ENCODE data around the gene MMADHC.
"Not testable (repeated sequence)": the region's sequence is repeated elsewhere in the genome, so short reads cannot be mapped to it uniquely, and the experiment has no call there.

Gene MMADHC

DNA sequence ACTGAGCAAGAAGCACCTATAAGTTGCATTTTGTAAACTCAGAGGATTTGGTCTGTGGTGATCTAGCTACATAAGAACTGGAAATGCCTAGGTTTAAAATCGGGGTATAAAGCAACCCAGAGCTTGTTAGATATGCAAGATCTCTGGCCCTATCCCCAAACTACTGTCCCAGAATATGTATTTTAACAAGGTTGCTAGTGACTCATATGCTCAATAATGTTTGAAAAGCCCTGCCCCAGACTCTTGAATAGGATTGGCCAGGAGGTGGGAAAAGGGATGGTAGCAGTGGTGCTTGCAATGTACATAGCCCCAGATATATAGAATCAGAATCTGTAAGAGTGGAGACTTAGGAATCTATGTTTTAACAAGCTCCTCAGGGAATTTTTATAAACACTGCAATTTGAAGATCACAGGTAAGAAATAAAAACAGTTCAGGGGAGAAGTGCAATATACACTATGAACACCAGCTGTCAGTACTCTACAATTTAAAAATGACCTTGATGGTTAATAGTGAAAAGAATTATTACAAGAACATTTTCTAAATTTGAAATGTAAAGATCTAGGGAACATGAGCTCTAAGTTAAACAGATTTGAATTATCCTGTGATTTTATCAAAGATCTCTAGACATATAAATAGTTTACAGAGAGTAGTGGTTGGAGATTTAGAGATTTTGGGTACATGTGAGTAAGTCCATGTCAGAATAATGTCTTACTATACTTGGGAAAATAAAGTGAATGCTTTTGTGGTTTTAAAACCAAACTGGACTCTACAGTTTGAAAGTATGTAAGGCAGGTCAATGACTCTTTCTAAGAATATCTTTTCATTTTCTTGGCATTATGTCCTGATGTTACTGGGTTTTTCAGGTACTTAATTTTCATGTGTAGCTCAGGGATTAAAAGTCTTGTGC, 7.7 kb upstream of the MMADHC start:
- no peak for DNase-seq (ENCODE audit: low read depth)

GRCh38 chr2:149594411-149594810, 6.8 kb upstream of the MMADHC start:
- no peak for DNase-seq (ENCODE audit: low read depth)

DNA sequence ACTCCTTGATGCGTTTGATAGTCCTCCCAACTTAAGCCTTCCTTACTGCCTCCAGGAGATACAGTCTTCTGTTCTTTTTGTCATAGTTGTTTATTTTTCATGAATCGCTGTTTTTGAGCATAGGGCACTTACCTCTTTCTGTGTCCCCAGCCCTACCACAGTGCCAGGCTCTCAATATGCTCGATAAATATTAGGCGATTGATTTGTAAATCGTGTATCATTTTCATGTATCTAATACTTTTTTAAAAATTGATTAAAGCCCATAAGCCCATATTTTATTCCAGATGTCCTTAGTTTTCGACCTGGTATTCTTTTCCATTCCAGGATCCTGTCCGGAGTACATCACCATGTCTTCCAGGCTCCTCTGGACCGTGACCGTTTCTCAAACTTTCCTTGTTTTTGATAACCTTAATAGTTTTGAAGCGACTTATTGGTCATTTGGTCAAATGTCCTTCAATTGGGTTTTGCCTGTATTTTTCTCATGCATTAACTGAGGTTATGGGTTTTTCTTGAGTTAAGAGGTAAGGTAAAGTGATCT, 444 bp upstream of the MMADHC start:
- DNase-seq (ENCODE audit: low read depth): no peak

- DNase-seq (ENCODE audit: low read depth): no peak
These were observed 716 bp downstream of the MMADHC start for GRCh38 chr2:149586898-149587219.

DNA sequence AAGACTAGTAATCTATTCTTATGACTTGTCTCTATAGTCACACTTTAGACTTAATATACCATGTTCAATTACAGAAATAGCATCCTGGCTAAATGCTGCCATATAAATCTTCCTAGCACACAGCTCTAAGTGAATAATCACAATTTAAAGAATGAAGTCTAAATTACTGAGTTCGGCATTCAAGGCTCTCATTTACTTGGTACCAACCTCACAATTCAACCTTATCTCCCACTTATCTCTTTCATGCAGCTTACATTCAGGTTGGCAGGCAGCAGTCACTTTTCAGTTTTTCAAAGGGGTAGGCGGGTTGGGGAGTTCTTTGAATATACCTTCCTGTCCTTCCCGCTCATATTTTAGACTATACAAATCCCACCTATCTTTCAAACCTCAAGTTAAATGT, 1.5 kb downstream of the MMADHC start:
- DNase-seq (ENCODE audit: low read depth): no peak

GRCh38 chr2:149585166-149585885, 2.2 kb downstream of the MMADHC start:
- no peak for DNase-seq (ENCODE audit: low read depth)

- DNase-seq (ENCODE audit: low read depth): no peak
These were observed 7.3 kb downstream of the MMADHC start for GRCh38 chr2:149579972-149580882.

DNA sequence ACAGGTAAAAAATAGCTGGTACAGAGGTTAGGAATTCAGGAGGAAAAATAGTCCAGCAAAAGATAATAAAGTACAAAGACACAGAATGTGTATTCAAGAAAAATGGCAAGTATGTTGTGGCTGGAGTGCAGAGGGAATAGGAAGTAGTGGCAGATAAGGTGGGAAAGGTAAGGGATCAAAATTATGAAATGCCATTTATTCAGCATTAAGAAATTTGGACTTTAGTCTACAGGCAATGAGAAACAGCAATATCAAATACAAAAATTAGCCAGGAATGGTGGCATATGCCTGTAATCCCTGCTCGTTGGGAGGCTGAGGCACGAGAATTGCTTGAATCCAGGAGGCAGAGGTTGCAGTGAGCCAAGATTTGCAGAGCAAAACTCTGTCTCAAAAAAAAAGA, 10.3 kb downstream of the MMADHC start:
- no peak for DNase-seq (ENCODE audit: low read depth)

DNA sequence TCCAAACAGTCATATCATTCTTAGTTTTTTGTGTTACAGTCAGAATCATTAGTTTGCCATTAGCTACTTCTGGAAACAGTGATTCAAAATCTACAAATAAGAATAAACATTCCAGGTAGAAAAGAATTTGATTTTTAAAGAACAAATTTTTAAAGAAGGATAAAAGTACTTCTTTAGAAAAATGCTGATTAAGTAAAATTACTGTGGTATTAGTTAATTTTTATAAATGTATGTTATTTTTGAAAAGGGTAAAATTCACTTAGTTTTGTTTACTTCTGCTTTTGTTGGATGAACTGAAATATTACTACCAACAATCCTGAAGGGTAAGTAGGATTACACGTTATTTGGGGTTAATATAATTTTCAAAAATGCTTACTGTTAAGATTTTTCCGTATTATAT, 11.8 kb downstream of the MMADHC start:
- DNase-seq (ENCODE audit: low read depth): no peak

- DNase-seq (ENCODE audit: low read depth): no peak
These were observed 12.3 kb downstream of the MMADHC start for GRCh38 chr2:149575277-149575676.

DNA sequence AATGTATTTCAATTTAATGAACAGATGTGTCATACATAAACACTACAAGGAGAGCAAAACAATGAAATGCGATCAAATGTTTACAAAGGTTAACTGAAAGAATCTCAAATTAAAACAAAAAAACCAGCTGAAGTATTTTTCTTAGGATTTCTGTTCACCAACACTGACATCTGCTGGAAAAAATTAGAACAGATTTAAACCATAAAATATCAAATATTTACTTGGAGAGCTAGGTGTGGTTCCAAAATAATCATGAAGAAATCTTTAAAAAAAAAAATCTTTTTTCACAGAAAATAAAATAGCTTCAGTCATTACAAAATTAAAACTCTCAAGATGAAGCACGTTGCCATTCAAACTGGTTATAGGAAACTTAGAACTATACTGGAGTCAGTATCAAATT, 13.8 kb downstream of the MMADHC start:
- no peak for DNase-seq (ENCODE audit: low read depth)

GRCh38 chr2:149572102-149572953, 15.2 kb downstream of the MMADHC start:
- DNase-seq (ENCODE audit: low read depth): no peak

DNA sequence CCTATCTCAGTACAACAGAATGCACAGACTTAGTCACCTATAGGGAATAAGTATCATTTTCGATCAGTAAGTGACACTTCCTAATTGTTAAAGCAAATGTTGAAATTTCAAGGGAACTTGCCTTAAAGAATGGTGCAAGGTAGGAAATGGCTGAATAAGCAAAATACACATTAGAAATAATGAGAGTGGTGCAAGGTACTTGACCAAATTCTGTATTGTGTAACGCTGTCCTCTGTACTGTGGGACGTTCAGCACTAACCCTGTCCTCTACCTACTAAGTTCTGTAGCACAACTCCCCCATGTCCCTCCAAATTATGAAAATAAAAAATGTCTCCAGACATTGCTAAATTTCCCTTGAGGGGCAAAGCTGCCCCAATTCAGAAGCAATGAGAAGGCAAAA, 19.4 kb downstream of the MMADHC start:
- DNase-seq (ENCODE audit: low read depth): no peak

DNA sequence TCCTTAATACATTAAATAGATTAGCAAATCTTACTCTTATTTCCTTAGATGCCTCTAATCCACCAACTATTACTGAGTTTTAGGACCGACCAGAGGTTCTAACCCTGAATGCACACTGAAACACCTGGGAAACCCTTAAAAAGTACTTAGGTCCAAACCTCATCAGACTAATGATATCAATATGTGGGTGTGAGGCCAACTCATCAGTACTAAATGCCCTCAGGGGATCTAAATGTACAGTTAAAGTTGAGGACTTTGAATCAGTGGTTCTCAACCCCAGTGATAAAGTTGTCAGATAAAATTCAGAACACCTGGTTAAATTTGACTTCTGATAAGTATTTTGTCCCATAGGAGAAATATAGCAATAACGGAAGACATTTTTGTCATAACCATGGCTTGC, 20.9 kb downstream of the MMADHC start:
- no peak for DNase-seq (ENCODE audit: low read depth)

GRCh38 chr2:149565625-149566024, 21.9 kb downstream of the MMADHC start:
- DNase-seq (ENCODE audit: low read depth): not testable (repeated sequence)

DNA sequence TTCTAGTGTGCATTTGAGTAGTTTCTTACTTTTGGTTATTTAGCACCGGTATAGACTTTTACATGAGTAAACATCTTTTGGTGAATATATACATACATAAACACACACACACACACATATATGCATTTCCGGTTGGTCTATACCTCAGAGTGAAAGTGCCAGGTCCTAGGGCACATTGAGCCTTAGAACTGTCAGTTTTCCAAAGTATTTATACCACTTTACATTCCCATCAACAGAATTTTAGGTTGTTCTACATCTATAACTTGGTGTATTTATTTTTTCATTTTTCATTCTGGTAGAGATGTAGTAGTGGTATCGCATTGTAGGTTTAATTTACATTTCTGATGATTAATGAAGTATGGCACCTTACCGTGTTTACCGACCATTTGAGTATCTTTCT, 22.6 kb downstream of the MMADHC start:
- DNase-seq (ENCODE audit: low read depth): no peak

- no peak for DNase-seq (ENCODE audit: low read depth)
These were observed 23.5 kb downstream of the MMADHC start for GRCh38 chr2:149564097-149564496.

DNA sequence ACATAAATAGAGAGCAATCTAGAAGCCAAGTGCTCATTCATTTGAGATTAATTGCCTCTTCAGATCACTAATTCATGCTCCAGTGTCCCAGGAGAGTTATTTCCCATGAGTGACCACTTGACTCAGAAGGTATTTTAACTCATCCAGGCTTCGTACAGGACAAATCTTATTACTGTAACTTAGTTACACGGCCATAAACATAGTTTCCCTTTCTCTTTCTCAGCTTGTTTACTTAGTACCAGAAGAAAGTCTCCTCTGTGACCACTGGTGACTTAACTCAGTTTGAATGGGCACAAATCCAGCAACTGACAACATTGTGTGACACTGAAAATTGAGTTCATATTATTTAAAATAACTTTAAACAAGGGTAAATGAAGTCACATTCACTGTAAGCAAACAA, 25.3 kb downstream of the MMADHC start:
- no peak for DNase-seq (ENCODE audit: low read depth)

- no peak for DNase-seq (ENCODE audit: low read depth)
These were observed 26.2 kb downstream of the MMADHC start for GRCh38 chr2:149561309-149561926.

DNA sequence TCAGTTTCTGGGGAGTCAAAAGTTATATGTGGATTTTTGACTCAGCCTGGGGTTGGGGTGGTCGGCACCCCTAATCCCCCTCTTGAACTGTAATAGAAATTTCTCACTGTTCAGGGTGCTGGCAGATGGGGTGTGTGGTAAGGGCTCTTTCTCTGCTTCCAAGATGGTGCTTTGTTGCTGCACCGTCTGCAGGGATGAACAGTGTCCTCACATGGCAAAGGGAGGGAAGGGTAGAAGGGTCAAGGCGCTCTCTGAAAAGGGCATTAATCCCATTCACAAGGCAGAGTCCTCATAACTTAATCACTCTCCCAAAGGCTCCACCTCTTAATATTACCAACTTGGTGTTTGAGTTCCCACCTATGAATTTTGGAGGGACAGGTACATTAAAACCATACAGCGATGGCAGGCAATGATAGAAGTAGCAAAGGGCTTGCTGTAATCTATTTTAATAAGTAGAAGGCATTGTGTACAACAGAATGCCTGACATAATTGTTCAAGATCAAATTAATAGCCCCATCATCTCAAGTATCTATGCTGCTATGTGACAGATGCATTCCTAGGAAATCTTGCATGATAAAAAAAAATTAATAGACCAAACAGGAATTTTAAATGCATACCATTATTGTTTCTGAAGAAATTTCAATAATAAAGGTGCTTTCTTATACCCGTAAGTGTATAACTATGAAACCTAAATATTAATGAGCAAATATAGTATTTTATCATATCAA, 28.1 kb downstream of the MMADHC start:
- no peak for DNase-seq (ENCODE audit: low read depth)
